Parietal lobe (tissue), 1 donor: ENCODE results near the gene HSP90B1. TPM values are rescaled to one million over a fixed set of nuclear protein-coding genes. Genes with fewer than 3 reads are reported as not detected.

Experiments used
- total RNA-seq: library from RNA; depleted of rRNA; stranded (reverse); fragments of >200 nt; gene quantifications from one replicate; pipeline ENCODE4 v1.2.3, GENCODE V29; 2014

The HSP90B1 gene
- total RNA-seq = 158 TPM

GRCh38 chr12:103930034-103930786 lies at the start of gene HSP90B1:
HSP90B1 (plus strand) TSS chr12:103930410; CDS start chr12:103930516, 106 bp downstream.

GRCh38 chr12:103965590-103966504 lies 35.6 kb downstream of the HSP90B1 start, which contains the start of gene TDG:
TDG (plus strand) TSS chr12:103965872; CDS start chr12:103966038, 166 bp downstream.

Other genes starting within 250 kb of the HSP90B1 start
- 33.2 TPM for gene NT5DC3, start 89.2 kb upstream of the HSP90B1 start, total RNA-seq
- gene TDG, start 35.5 kb downstream of the HSP90B1 start, total RNA-seq = 62.6 TPM
- 13.5 TPM for gene GLT8D2, start 119.8 kb downstream of the HSP90B1 start, total RNA-seq
- 82.0 TPM for gene HCFC2, start 134.1 kb downstream of the HSP90B1 start, total RNA-seq
- gene NFYB, start 207.8 kb downstream of the HSP90B1 start, total RNA-seq = 43.8 TPM